HG02610 (cell line): ENCODE measurements around the gene PDLIM5.
"Not testable (repeated sequence)": the region's sequence is repeated elsewhere in the genome, so short reads cannot be mapped to it uniquely, and the experiment has no call there.

Experiments
- ATAC-seq: cut with Tn5 transposase; IDR thresholded peaks from one replicate; pipeline ENCODE4 v1.9.1; 2021; ENCODE audit warnings: mild to moderate bottlenecking, moderate library complexity; ENCODE audit not compliant: unreplicated experiment

PDLIM5 gene

DNA sequence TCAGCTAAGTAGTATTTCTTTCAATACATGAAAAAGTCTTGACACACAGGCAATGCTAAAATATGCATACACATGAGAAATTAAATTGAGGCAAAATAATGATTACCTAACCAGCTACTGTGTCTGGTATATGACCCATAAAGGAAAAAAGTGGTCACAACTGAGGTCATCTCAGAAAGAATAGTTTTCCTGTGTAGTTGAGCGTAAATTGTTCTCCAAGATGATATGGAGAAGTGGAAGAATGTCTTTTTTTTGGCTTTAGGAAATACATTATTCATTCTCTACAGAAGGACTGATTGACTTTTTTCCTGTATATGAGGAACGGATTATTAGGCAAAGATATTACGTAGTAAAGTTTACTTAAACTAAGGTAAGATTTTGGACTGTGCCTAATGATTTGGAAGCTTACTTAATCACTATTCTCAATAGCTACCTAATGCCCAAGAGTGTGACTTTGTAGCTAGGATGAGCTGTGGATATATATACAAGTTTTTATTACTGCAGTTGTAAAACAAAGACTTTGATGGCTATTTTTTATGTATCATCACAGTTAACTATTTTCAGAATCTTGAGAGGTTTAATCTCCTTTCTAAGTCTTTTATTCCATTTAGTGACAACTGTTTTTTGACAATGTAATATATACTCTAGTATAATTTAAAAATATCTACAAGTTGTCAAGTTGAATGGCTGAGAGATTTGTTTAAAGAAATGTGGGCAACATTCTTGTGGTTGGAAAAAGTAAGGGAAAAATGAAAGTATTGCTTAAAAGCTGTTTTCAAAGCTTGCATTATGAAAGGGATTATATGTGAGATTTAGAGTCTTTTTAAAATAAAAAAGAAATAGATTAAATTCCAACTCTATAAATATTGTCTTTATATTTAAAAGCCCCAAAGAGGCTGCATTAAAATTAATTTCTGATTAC is 100.2 kb downstream of the PDLIM5 start:
- no peak for ATAC-seq

DNA sequence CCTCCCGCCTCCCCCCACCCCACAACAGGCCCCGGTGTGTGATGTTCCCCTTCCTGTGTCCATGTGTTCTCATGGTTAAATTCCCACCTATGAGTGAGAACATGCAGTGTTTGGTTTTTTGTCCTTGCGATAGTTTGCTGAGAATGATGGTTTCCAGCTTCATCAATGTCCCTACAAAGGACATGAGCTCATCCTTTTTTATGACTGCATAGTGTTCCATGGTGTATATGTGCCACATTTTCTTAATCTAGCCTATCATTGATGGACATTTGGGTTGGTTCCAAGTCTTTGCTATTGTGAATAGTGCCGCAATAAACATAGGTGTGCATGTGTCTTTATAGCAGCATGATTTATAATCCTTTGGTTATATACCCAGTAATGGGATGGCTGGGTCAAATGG is 104.3 kb downstream of the PDLIM5 start:
- not testable (repeated sequence) for ATAC-seq

DNA sequence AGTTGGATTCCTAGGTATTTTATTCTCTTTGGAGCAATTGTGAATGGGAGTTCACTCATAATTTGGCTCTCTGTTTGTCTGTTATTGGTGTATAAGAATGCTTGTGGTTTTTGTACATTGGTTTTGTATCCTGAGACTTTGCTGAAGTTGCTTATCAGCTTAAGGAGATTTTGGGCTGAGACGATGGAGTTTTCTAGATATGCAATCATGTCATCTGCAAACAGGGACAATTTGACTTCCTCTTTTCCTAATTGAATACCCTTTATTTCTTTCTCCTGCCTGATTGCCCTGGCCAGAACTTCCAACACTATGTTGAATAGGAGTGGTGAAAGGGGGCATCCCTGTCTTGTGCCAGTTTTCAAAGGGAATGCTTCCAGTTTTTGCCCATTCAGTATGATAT is 105.9 kb downstream of the PDLIM5 start:
- ATAC-seq = not testable (repeated sequence)

DNA sequence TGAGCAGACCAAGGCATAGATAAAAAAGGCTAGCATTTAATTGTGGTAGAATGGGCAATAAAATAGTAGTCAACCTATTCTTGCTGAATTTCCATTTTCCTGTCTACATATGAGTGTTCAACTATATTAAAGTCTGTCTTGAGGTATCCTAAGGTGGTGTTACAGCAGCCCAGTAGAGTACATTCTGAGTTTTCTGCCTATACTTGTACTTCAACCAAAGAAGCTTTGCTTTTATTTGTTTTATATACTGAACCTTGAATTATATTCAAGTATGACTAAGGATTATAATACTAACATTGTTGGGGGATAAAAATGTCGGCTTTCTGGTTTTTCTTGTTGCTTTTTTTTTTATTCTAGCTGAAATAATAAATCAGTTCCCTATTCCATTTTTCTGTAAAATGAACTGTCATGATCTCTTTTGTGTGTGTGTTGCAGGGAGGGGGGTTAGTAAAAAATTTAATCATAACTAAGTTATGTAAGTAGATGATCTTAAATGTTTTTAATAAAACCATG is 106.7 kb downstream of the PDLIM5 start:
- no peak for ATAC-seq

DNA sequence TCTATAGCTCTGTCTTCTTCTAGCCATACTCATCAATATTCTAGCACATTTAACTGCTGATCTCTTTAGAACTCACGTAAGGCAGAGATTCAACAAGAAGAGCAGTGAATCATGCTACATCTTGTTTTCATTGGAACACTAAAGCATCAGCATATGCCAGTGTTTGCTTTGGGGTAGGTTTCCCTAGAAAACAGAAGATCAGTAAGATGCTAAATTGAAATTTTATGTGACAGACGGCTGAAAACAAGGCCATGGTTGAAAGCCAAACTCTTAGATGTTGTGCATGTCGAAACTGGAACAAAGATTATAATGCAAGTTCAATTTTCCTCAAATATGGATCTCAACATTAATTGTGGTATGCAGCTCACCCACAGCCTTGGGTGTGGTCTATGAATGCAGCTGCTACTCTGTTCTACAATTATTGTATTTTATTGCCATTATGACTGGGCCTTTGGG is 107.6 kb downstream of the PDLIM5 start:
- no peak for ATAC-seq

DNA sequence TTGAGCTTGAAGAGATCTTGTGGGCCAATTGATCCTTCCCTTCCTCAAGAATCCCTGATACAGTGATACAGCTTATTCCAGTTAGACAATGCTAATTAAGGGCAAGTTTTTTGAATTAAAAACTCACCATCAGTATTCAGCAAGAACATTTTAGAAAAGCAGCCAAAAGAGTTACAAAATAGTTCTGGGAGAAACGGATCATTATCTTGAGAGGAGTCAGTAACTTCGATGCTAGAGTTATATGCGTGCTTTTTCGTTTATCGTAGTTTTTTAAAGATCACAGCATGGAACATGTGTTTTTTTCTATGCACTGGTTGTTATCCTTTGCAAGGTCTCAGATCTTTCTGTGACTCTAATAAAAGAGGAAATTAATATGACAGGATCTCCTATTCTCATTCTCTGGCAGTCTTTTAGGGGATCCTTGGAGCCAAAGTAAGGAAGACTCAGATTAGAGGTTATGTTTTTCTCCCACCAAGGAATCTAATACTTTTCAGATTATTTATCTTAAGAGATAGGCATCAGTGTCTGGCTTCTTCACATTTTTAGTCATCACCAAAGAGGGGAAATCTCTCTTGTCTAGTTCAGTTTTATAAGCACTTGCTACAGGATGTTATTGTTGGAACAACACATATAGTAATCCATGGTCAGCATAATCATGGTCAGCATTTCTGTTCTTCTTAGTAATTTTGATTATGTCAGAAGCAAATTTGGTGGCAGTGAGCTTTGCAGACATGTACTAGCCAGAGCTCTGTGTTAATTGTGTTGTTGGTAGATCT is 109.7 kb downstream of the PDLIM5 start:
- peak; percentile 53 for ATAC-seq

DNA sequence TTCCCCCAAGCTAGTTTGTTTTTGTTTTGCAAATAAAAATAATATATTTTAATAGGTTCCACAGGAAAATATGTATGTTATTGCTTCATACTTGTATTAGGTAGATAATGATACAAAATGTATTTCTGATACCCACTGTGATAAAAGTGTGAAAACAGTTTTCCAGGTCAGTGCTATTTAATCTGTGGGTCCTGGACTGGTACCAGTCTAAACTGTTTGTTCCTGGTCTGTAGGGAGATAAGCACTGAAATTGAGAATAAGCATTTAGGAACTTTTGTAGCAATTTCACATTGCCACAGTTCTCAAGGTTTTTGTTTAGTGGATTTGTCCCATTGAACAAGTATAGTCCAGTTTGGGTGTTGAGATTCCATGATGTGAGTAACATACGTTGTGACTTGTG is 110.5 kb downstream of the PDLIM5 start:
- no peak for ATAC-seq

DNA sequence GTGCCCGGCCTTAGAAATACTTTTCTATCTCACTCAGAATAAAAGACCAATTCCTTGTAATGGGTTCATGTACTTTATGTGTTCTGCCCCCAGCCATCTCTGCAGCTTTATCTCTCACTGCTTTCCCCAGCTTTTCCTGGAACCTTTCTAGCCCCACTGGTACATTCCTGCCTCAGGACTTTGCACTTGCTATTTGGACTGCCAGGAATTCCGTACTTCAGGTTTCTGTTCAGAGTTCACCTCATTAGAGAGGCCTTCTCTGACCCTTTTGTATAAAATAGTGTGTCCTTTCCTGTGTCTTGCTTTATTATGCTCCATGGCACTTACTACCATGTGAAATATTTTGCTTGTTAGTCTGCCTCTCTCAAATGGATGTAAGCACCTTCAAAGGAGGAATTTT is 112.5 kb downstream of the PDLIM5 start:
- ATAC-seq = no peak

DNA sequence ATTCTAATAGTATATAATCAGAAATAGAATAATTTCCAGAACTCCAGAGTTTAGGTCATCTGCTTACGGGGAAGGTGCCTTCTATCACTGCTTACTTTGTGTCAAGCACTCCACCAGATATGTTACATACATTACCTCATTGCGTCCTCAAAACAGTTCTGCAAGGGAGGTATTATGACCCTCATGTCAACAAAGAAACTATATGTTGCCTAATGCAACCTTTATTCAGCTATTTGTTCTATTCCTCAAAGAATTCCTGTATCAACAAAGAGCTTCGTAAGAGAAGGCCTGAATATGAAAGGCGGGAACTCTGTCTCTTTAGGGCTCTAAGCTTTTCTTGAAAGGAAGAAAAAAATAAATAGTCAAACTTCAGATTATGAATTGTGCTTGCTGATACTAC is 114.7 kb downstream of the PDLIM5 start:
- ATAC-seq = no peak

DNA sequence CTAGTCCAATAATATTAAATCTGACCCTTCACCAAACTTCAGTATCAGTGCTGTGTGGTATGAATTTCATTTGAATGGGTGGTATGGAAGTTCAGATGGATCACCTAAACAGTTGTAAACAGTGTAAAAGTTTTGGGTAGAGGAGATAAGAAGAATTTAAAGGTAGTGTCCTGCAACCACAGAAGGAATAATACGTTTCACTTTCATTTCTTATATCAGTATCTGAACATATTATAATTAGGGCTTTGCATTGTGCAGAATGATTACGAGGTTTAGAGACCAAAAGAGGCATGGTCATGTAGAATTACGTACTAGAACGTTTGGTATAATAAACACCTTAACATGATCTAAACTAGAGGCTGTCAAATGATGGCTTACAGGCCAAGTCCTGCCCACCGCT is 116.1 kb downstream of the PDLIM5 start:
- ATAC-seq = peak; percentile 82

DNA sequence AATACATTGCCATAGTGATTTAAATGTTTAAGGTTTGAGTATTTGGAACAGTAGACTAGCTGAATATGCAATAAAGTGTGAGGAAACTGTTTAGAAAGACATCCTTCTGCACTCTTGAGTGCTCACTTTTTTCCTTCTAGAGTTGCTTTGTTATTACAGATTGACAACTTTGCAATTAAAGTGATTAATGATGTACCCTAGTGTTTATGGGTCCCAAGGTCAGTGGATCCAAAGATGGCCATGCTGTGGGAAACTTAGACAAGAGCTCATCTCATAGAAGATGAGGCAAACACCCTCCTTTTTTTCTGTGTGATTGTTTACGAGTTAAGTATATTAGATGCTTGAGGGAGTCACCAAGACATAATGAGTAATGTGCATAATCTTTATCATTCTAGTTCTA is 118.8 kb downstream of the PDLIM5 start:
- ATAC-seq = no peak

DNA sequence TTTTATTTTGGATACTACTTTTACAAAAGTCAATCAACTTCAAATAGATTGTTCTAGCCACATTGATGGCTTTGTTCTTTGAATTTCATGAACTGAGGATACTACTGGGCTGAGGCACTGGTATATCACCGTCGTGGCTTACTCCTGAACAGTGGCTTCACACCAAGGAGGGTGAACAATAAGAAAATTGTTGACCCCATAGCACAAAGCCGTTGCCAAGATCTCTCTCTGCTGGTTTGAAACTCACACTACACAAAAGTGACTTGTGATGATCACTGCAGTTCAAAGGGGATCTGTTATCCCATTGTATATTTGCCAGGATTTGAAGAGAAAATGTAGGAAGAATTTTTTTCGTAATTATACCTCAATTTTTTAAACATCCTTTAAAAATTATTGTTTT is 119.6 kb downstream of the PDLIM5 start:
- ATAC-seq = no peak

DNA sequence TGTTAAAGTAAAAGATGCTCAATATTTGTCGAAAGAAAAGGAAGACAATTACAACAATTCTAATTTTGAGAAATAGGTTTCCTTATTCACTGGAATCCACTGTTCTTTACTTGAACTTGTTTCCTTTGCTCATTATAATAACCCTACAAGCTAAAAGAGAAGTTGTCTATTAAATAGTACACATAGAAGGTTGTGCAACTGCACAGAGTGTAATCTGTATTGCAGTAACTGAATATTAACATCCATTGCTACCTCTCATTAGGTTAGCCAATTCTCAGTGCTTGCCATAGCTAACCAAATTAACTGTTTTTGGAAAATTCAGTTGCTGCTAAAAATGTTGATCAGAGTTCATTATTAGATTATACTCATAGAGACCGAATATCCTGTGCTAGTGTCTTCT is 120.0 kb downstream of the PDLIM5 start:
- no peak for ATAC-seq

DNA sequence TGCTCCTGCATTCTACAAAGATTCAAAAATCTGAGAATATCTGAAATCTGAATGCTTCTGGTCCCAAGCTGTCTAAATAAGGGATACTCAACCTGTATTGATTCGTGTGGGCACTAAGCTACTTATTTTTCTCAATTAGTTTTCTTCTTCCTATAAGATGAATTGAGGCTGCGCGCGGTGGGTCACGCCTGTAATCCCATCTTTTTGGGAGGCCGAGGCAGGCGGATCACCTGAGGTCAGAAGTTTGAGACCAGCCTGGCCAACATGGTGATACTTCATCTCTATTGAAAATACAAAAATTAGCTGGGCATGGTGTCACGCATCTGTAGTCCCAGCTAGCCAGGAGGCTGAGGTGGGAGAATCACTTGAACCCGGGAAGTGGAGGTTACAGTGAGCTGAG is 122.3 kb downstream of the PDLIM5 start:
- ATAC-seq = no peak

DNA sequence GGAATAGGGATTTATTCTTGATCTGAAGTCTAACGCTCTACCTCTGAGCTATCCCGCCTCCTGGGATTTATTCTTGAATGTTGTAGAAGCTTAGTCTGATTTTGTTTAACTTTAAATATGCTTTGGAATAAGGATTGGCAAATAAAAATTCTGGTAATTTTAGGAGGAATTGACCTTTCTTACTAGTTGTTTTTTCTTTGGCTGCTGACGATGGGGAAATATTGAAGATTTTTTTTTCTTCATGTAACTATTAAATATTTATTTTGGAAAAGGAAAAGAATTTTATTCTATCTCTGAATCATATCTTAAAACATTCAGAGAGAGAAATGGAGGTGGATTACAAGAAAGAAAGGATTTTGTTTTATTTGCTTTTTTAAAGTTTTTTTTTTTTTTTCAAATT is 122.9 kb downstream of the PDLIM5 start:
- no peak for ATAC-seq

DNA sequence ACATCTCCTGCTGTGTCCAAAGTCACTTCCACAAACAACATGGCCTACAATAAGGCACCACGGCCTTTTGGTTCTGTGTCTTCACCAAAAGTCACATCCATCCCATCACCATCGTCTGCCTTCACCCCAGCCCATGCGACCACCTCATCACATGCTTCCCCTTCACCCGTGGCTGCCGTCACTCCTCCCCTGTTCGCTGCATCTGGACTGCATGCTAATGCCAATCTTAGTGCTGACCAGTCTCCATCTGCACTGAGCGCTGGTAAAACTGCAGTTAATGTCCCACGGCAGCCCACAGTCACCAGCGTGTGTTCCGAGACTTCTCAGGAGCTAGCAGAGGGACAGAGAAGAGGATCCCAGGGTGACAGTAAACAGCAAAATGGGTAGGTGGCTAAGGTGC is 123.9 kb downstream of the PDLIM5 start:
- ATAC-seq = no peak

DNA sequence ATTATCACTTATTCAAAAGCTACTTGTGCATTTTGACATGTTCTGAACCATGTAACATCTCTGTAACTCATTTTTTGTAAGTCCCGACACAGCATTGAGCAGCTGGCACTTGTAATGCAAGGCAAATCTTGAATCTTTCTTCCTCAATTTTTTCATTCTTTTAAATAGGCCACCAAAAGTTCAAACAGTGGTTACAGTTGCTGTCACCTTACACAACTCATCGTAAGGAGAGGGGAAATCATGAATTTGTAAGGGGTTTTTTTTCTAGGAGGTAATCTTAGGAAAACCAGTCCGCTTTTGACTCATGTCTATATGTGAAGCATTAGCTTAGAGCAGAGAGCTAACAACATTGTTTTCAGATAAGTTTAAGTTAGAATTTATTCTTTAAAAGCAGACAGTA is 124.5 kb downstream of the PDLIM5 start:
- ATAC-seq = peak; percentile 38

DNA sequence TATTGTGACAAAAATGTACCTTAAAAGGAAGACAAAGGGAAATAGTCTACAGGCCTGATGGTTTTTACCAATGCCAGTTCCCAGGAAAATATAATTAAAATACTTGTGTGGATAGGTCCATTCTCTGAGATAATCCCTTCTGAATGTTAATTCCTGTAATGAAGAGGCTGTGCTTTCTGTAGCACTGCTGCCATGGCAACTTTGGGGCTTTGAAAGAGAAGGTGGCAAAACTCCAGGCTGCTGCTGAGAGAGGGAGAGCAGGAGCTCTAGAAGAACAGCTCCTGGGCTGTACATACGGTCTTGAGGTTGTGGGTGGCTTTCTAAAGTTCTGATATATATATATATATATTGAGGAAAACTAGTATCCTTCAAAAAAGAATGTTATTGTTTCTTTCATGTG is 125.4 kb downstream of the PDLIM5 start:
- no peak for ATAC-seq

DNA sequence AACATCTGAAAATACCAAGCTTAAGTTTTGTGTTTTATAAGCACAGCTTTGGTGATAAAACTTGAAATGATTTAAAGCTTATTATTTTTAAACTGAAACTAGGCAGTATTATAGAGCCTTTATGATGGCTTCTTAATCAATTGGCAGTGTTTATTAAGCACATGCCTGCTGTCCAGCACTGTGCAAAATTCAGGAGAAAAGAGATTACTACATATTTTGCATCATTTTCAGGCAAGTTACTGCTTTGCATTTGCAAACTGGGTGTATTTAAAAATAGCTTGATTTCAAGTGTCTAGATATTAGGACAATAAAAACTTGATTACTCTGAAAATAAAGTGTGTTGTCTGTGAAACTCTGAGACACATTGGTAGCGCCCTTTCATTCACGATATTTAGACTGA is 126.5 kb downstream of the PDLIM5 start:
- ATAC-seq = no peak

DNA sequence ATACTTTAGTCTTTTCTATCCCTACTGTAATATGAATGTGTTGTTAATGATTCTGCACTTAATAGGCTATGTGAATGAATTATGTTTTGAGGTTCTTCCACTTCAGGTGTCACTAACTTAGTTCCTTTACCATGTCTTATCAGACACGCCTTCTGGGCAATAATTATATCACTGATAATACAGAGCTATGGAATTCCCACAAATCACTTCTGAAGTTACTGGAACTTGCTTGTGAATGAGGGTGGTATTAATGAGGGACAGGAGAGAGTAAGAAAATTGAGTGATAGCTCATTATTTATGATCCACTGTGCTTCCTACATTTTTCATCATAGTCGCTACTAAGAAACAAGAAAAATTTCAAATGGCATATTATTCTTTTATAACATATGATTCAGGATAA is 130.0 kb downstream of the PDLIM5 start:
- no peak for ATAC-seq

DNA sequence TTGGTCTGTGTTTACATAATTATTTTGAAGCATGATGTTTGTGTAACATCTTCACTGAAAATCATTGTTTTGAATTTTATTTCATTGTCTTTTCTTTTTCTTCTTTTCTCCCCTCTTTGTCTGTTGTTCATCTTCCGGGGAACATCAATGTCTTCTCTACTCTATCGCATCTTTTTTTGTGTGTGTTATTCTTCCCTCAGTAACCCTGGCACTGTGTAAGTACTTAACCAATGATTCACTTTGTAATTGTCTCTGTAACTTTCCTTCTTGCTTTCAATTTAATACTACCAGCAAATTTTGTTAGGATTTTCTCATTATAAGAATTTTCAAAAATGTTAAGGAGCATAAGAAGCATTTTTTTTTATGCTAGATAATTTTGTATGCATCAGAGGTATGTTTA is 130.8 kb downstream of the PDLIM5 start:
- ATAC-seq = no peak
